VCaP (cell line): ENCODE measurements around the gene EP400.
A peak's percentile ranks its signal among the peaks of the same experiment; 100 is the strongest.
"Not testable (repeated sequence)": the region's sequence is repeated elsewhere in the genome, so short reads cannot be mapped to it uniquely, and the experiment has no call there.

Experiments used
- H3K27ac ChIP-seq: fragments of 450-650 bp; 2 replicates; pipeline ENCODE4 v1.5.1; 2017
- CTCF ChIP-seq: fragments of 450-650 bp; conservative IDR thresholded peaks from 2 replicates; pipeline ENCODE4 v1.5.1; 2017; ENCODE audit warnings: mild to moderate bottlenecking, moderate library complexity

EP400 gene

DNA sequence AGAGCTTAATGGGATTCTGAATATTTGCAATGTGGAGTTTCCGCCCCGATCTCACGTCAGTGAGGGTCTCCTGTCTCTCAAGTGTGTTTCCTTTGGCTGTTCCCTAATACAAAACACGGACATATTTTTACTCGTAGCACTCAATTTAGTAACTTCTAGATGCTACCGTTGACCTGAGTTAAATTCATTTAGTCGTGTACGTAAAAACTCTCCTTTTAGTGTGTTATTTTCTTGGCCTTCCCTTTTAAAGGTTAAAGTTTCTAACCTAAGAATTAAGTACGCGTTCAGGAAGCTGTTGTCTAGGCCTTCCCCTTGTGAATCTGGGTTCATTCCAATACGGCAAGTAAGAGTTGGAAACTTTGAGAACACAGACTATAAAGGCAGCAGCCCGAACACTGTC lies 130.0 kb downstream of the EP400 start:
- no peak overlapping the region for H3K27ac ChIP-seq
- TF ChIP-seq CTCF, result no peak

GRCh38 chr12:132080515-132080914 lies 130.8 kb downstream of the EP400 start:
- H3K27ac ChIP-seq, result not testable (repeated sequence)

- no peak overlapping the region for H3K27ac ChIP-seq
- TF ChIP-seq CTCF, result no peak
These were observed 131.7 kb downstream of the EP400 start for GRCh38 chr12:132081423-132081822.

- peak overlapping the region; percentile 70 for H3K27ac ChIP-seq
- TF ChIP-seq CTCF, result no peak
These were observed 133.8 kb downstream of the EP400 start for GRCh38 chr12:132083614-132083940.

- no peak for TF ChIP-seq CTCF
- H3K27ac ChIP-seq, result peak overlapping the region; percentile 70
These were observed 134.3 kb downstream of the EP400 start for GRCh38 chr12:132083941-132084620.

DNA sequence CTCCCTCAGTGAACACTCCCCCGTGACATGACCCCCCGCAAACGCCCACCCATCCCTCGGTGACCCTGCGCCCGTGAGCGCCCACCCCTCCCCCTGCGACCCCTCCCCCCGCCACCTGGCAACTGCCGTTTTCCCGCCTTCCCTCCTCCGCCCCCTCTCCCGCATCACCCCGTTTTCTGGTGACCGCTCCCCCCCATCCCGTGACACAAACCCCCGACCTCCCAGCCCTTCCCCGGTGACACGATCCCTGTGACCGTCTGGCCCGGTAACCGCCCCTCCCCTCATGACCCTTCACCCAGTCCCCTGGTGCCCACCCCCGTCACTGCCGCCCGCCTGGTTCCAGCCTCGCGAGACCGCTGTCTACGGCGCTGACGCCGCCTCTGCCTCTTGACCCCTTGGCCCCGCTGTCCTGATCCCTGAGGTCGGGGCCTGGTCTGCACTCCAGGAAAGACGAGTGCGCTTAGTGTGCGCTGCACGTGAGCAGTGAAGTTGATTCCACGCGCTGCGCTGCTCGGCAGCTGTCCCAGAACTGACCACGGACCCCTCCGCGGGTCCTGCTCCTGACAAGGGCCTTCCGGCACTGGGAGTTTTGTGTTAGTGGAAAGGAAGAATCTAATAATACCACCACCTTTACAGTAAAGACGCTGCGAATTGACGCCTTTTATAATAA lies 135.0 kb downstream of the EP400 start:
- no peak for TF ChIP-seq CTCF

DNA sequence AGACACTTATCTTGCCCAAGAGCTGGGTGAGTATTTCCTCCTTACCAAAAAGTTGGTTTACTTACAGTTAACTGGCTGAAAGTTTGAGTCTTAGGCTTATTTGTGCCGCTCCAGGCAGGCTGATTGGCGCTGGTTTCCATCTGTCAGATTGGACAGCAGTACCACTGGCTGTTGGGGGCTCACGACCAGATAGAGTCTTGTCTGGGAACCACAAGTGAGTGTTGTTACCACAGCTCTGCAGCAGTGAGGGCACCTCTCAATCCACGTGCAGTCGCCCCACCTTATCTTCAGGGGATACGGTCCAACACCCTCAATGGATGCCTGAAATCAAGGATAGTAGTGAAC lies 135.5 kb downstream of the EP400 start:
- TF ChIP-seq CTCF, result no peak
- H3K27ac ChIP-seq, result peak overlapping the region; percentile 70

More for the DNA sequence above, 135.0 kb downstream of the EP400 start:
- H3K27ac ChIP-seq, result peak overlapping the region; percentile 70

DNA sequence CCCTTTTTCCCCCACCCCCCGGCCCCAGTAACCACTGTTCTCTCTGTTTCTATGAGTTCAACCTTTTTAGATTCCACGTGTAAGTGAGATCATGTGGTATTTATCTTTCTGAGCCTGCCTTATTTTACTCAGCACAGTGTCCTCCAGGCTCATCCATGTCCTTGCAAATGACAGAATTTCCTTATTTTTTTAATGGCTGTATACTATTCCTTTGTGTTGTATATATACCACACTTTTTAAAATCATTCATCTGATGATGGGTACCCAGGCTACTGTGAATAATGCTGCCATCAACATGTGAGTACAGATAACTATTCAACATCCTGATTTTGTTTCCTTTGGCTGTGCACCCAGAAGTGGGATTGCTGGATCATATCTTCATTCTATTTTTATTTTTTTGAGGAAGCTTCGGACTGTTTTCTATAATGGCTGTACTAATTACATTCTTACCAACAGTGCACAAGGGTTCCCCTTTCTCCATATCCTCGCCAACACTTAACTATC lies 139.7 kb downstream of the EP400 start:
- no peak overlapping the region for H3K27ac ChIP-seq
- no peak for TF ChIP-seq CTCF
